22Rv1 (cell line): ENCODE measurements around the gene ANK3.

Experiments used
- ZFX ChIP-seq: fragments of 450-650 bp; IDR thresholded peaks from 2 replicates; pipeline ENCODE4 v1.6.1; 2017; ENCODE audit warnings: antibody characterized with exemption, borderline replicate concordance
- TF ChIP-seq, protein P1 (sequence below): fragments of 450-650 bp; IDR thresholded peaks from 2 replicates; pipeline ENCODE4 v1.5.1; 2017; ENCODE audit warnings: mild to moderate bottlenecking

DNA sequence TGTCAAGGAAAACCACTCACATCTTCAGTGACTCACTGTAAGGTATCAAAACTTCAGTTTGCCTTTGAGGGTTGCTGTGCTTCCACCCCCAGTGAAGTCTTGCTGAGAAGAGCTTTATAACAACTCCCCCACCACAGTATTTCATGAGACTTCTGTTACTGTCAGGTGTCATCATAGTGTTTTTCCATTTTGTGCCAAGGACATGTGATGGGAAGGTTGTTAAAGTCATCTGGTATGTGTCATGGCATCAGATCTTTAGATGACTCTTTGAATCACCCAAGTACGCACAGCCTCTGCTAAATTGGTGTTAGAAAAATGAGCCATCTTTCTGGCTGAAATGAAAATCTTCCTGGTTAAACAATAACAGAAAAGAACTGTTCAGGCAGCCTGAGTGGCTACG, 368.3 kb downstream of the ANK3 start:
- TF ChIP-seq, protein P1, sequence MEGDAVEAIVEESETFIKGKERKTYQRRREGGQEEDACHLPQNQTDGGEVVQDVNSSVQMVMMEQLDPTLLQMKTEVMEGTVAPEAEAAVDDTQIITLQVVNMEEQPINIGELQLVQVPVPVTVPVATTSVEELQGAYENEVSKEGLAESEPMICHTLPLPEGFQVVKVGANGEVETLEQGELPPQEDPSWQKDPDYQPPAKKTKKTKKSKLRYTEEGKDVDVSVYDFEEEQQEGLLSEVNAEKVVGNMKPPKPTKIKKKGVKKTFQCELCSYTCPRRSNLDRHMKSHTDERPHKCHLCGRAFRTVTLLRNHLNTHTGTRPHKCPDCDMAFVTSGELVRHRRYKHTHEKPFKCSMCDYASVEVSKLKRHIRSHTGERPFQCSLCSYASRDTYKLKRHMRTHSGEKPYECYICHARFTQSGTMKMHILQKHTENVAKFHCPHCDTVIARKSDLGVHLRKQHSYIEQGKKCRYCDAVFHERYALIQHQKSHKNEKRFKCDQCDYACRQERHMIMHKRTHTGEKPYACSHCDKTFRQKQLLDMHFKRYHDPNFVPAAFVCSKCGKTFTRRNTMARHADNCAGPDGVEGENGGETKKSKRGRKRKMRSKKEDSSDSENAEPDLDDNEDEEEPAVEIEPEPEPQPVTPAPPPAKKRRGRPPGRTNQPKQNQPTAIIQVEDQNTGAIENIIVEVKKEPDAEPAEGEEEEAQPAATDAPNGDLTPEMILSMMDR, result no peak
- TF ChIP-seq ZFX, result no peak
